DOHH2 (cell line): ENCODE results near the gene RPS6KA2.

ENCODE experiments used
- H3F3A ChIP-seq: fragments of 200-600 bp; sonication (generic), shearing (Covaris generic); 2 replicates; pipeline ENCODE4 v1.6.0; 2016; ENCODE audit warnings: antibody characterized with exemption, mild to moderate bottlenecking; ENCODE audit not compliant: control insufficient read depth, insufficient read depth
- H3K27ac ChIP-seq: fragments of 200-600 bp; sonication (generic); 2 replicates; pipeline ENCODE4 v1.5.1; 2014; ENCODE audit warnings: low read depth, mild to moderate bottlenecking, low read length, moderate library complexity
- H3K27me3 ChIP-seq: fragments of 200-600 bp; sonication (generic); 2 replicates; pipeline ENCODE4 v1.6.1; 2014; ENCODE audit warnings: mild to moderate bottlenecking, low read length, mixed read lengths; ENCODE audit not compliant: control insufficient read depth
- H3K36me3 ChIP-seq: fragments of 200-600 bp; sonication (generic); 2 replicates; pipeline ENCODE4 v1.6.1; 2014; ENCODE audit warnings: mild to moderate bottlenecking, low read length, moderate library complexity, mixed read lengths; ENCODE audit not compliant: control insufficient read depth
- H3K4me1 ChIP-seq: fragments of 200-600 bp; sonication (generic); 2 replicates; pipeline ENCODE4 v1.6.1; 2014; ENCODE audit warnings: mild to moderate bottlenecking, low read length, mixed read lengths; ENCODE audit not compliant: control insufficient read depth
- H3K4me2 ChIP-seq: fragments of 200-600 bp; sonication (generic); 2 replicates; pipeline ENCODE4 v1.6.0; 2014; ENCODE audit warnings: mild to moderate bottlenecking, low read length, moderate library complexity
- H3K4me3 ChIP-seq: fragments of 200-600 bp; sonication (generic); 2 replicates; pipeline ENCODE4 v1.5.1; 2014; ENCODE audit warnings: mild to moderate bottlenecking, low read length, mixed read lengths
- H3K79me2 ChIP-seq: fragments of 200-600 bp; sonication (generic); 2 replicates; pipeline ENCODE4 v1.6.1; 2014; ENCODE audit warnings: mild to moderate bottlenecking, low read length, mixed read lengths; ENCODE audit not compliant: control insufficient read depth
- H3K9me2 ChIP-seq: fragments of 200-600 bp; sonication (generic); replicated peaks from 2 replicates; pipeline ENCODE4 v1.6.1; 2014; ENCODE audit warnings: mild to moderate bottlenecking, low read length, mixed read lengths; ENCODE audit not compliant: control insufficient read depth
- H3K9me3 ChIP-seq: fragments of 200-600 bp; sonication (generic); 2 replicates; pipeline ENCODE4 v1.6.1; 2014; ENCODE audit warnings: antibody characterized with exemption, low read length, mixed read lengths; ENCODE audit not compliant: control insufficient read depth, insufficient read depth
- H4K20me1 ChIP-seq: fragments of 200-600 bp; sonication (generic); 2 replicates; pipeline ENCODE4 v1.6.0; 2014; ENCODE audit warnings: low read depth, mild to moderate bottlenecking, antibody characterized with exemption, low read length, moderate library complexity; ENCODE audit not compliant: control insufficient read depth, insufficient read depth
- CTCF ChIP-seq: fragments of 200-600 bp; sonication (generic); IDR thresholded peaks from one replicate; pipeline ENCODE4 v1.5.1; 2014; ENCODE audit warnings: antibody characterized with exemption, mild to moderate bottlenecking, low read depth, low read length; ENCODE audit not compliant: poor library complexity, severe bottlenecking
- EZH2phosphoT487 ChIP-seq: fragments of 200-600 bp; sonication (generic); IDR thresholded peaks from 2 replicates; pipeline ENCODE4 v1.6.1; 2017; ENCODE audit warnings: borderline replicate concordance, mild to moderate bottlenecking, antibody characterized with exemption, low read length, moderate library complexity, mixed read lengths

Gene RPS6KA2

GRCh38 chr6:166671434-166672081 lies 44.5 kb upstream of the RPS6KA2 start:
- H4K20me1 ChIP-seq = no peaks in the 10 kb centered on the region
- peaks cover 8% of the 10 kb centered on the region for H3K27me3 ChIP-seq
- H3K79me2 ChIP-seq = no peaks in the 10 kb centered on the region
- H3K4me2 ChIP-seq = peak overlapping the region; percentile 36
- no peak for TF ChIP-seq EZH2phosphoT487
- no peak for TF ChIP-seq CTCF
- H3K4me1 ChIP-seq = peaks cover 37% of the 10 kb centered on the region
- no peaks in the 10 kb centered on the region for H3K9me3 ChIP-seq
- peak overlapping the region; percentile 17; the same call in 1 of the 2 replicates for H3K4me3 ChIP-seq
- H3K27ac ChIP-seq = no peak overlapping the region
- no peaks in the 10 kb centered on the region for H3K9me2 ChIP-seq
- H3F3A ChIP-seq = no peaks in the 10 kb centered on the region
- H3K36me3 ChIP-seq = no peaks in the 10 kb centered on the region

DNA sequence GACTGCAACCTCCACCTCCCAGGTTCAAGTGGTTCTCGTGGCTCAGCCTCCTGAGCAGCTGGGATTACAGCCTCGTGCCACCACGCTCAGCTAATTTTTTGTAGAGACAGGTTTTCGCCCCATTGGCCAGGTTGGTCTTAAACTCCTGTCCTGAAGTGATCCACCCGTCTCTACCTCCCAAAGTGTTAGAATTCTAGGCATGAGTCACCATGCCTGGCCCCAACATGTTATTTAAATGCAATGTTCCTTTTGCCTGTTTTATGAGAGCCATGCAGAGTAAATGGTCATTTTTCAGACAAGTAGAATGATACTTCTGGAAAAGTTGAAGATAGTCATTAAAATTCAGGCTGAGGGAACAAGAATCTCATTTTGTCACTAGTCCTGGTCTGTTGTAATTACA lies 43.8 kb upstream of the RPS6KA2 start:
- Histone ChIP-seq H3K4me2 (peak overlapping the region; percentile 36; the same call in 1 of the 2 replicates), H3K36me3 (no peaks in the 10 kb centered on the region), H3K4me1 (peaks cover 37% of the 10 kb centered on the region), H3K4me3 (no peak overlapping the region), H3K27ac (no peak overlapping the region), H3K9me2 (no peaks in the 10 kb centered on the region), H4K20me1 (no peaks in the 10 kb centered on the region), H3F3A (no peaks in the 10 kb centered on the region), H3K9me3 (no peaks in the 10 kb centered on the region), H3K27me3 (peaks cover 9% of the 10 kb centered on the region), H3K79me2 (no peaks in the 10 kb centered on the region)
- TF ChIP-seq CTCF = no peak
- no peak for TF ChIP-seq EZH2phosphoT487

GRCh38 chr6:166670013-166670412 lies 43.0 kb upstream of the RPS6KA2 start:
- H3K9me2 ChIP-seq = no peaks in the 10 kb centered on the region
- no peak overlapping the region for H3K27ac ChIP-seq
- no peak overlapping the region for H3K4me2 ChIP-seq
- H3K79me2 ChIP-seq = no peaks in the 10 kb centered on the region
- H3K9me3 ChIP-seq = no peaks in the 10 kb centered on the region
- TF ChIP-seq CTCF (no peak), EZH2phosphoT487 (no peak)
- peaks cover 37% of the 10 kb centered on the region for H3K4me1 ChIP-seq
- no peaks in the 10 kb centered on the region for H4K20me1 ChIP-seq
- H3F3A ChIP-seq = no peaks in the 10 kb centered on the region
- no peaks in the 10 kb centered on the region for H3K36me3 ChIP-seq
- H3K4me3 ChIP-seq = no peak overlapping the region
- H3K27me3 ChIP-seq = peaks cover 13% of the 10 kb centered on the region
